ENCODE data around the gene PALLD.

PALLD gene

DNA sequence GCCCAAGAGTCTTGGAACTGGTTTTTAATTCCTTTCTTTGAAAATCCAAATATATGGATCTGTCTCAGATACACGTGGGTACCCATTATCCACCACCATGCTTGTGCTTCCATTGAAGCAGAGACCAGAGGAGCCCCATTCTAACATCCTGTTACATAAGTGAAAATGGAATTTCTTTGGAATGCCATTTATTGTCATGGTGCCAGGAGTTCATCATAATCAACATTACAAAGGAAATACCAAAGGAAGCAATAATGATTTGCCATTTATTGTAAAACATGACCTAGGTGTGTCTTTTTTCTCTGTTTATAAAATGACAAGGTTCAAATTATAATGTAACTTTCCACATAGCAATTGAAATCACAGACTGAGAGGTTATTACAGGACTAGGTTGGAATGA is 61.7 kb downstream of the PALLD start:
- H3K79me2 ChIP-seq (ENCODE audit: insufficient read depth, low read length), result no peaks in the 10 kb centered on the region
- H3K4me3 ChIP-seq (ENCODE audit: low read depth in 1 of 2, low read length in 2 of 2), result no peak overlapping the region
- H3K9me3 ChIP-seq (ENCODE audit: insufficient read depth, low read length, severe bottlenecking), result no peaks in the 10 kb centered on the region
- H4K20me1 ChIP-seq (ENCODE audit: insufficient read depth, low read length), result no peaks in the 10 kb centered on the region
- no peak for ATAC-seq (ENCODE audit: insufficient read depth, low read depth)
- no peak for DNase-seq
- H3K4me2 ChIP-seq (ENCODE audit: insufficient read depth, low read length), result no peak overlapping the region
- TF ChIP-seq, protein P1, sequence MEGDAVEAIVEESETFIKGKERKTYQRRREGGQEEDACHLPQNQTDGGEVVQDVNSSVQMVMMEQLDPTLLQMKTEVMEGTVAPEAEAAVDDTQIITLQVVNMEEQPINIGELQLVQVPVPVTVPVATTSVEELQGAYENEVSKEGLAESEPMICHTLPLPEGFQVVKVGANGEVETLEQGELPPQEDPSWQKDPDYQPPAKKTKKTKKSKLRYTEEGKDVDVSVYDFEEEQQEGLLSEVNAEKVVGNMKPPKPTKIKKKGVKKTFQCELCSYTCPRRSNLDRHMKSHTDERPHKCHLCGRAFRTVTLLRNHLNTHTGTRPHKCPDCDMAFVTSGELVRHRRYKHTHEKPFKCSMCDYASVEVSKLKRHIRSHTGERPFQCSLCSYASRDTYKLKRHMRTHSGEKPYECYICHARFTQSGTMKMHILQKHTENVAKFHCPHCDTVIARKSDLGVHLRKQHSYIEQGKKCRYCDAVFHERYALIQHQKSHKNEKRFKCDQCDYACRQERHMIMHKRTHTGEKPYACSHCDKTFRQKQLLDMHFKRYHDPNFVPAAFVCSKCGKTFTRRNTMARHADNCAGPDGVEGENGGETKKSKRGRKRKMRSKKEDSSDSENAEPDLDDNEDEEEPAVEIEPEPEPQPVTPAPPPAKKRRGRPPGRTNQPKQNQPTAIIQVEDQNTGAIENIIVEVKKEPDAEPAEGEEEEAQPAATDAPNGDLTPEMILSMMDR (IDR thresholded peaks at IDR 0.05; ENCODE audit: borderline replicate concordance, extremely low read depth, low read length, poor library complexity, severe bottlenecking), result no peak
- no peak for TF ChIP-seq EZH2 (IDR thresholded peaks at IDR 0.05; ENCODE audit: borderline replicate concordance, low read depth, low read length, severe bottlenecking)
- H3K36me3 ChIP-seq (ENCODE audit: insufficient read depth, low read length), result no peaks in the 10 kb centered on the region
- H3K9ac ChIP-seq (ENCODE audit: low read depth, low read length), result no peak overlapping the region
- H3K4me1 ChIP-seq (ENCODE audit: insufficient read depth, low read length), result no peaks in the 10 kb centered on the region
- no peak overlapping the region for H3K27ac ChIP-seq (ENCODE audit: low read length)
- no peak overlapping the region for H2AFZ ChIP-seq (ENCODE audit: low read depth, low read length)
- H3K27me3 ChIP-seq (ENCODE audit: insufficient read depth, low read length, poor library complexity), result no peaks in the 10 kb centered on the region

DNA sequence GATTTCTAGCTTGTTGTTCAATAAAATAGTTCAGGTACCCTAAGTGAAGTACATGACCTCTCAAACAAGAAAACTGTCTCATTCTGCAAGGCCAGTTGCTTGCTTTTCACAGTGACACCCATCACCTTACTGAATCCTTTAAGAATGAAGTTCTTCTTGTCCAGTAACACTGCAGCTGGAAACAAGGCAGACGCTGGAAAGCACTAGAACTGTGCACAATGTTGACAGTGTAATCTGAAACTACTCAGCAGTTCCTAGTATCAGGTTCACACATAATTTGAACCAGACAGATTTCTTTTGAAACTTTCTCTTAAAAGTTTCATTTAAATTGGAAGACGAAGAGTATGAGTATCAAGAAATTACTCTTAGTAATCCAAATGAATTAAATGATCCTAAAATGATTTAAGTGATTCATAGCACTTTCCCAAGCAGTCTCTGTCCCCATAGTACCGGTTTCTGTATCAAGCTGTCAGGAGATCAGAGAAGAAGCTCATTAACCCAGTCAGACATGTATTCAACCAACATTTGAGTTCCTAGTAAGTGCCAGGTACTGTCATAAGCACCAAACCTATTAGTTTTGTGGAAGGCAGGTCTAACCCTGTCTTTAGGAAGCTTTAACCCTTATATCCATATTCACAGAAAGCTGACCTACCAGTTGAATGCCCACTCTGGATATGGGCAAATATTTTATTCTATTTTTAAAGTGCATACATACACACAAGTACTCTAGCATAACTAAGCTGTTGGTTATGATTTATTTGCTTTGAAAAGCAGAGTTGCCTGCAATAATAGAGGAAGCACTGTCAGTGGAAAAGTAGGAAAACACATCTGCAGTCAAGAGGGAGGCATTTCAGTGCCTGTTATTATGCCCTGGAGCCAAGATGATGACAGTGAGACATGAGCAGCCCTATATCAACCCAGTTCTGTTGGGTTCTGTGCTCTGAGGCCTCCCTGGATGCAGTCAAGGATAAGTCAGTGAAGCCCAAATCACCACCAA is 63.6 kb downstream of the PALLD start:
- DNase-seq (no peak), ATAC-seq (ENCODE audit: insufficient read depth, low read depth) (no peak)
- Histone ChIP-seq H2AFZ (ENCODE audit: low read depth, low read length) (no peak overlapping the region), H3K27ac (ENCODE audit: low read length) (no peak overlapping the region), H3K79me2 (ENCODE audit: insufficient read depth, low read length) (no peaks in the 10 kb centered on the region), H3K4me2 (ENCODE audit: insufficient read depth, low read length) (no peak overlapping the region), H3K9ac (ENCODE audit: low read depth, low read length) (no peak overlapping the region), H3K4me3 (ENCODE audit: low read depth in 1 of 2, low read length in 2 of 2) (no peak overlapping the region), H4K20me1 (ENCODE audit: insufficient read depth, low read length) (no peaks in the 10 kb centered on the region), H3K36me3 (ENCODE audit: insufficient read depth, low read length) (no peaks in the 10 kb centered on the region), H3K4me1 (ENCODE audit: insufficient read depth, low read length) (no peaks in the 10 kb centered on the region), H3K9me3 (ENCODE audit: insufficient read depth, low read length, severe bottlenecking) (no peaks in the 10 kb centered on the region), H3K27me3 (ENCODE audit: insufficient read depth, low read length, poor library complexity) (no peaks in the 10 kb centered on the region)
- TF ChIP-seq, protein P1 (IDR thresholded peaks at IDR 0.05; ENCODE audit: borderline replicate concordance, extremely low read depth, low read length, poor library complexity, severe bottlenecking), result no peak
- no peak for TF ChIP-seq EZH2 (IDR thresholded peaks at IDR 0.05; ENCODE audit: borderline replicate concordance, low read depth, low read length, severe bottlenecking)

DNA sequence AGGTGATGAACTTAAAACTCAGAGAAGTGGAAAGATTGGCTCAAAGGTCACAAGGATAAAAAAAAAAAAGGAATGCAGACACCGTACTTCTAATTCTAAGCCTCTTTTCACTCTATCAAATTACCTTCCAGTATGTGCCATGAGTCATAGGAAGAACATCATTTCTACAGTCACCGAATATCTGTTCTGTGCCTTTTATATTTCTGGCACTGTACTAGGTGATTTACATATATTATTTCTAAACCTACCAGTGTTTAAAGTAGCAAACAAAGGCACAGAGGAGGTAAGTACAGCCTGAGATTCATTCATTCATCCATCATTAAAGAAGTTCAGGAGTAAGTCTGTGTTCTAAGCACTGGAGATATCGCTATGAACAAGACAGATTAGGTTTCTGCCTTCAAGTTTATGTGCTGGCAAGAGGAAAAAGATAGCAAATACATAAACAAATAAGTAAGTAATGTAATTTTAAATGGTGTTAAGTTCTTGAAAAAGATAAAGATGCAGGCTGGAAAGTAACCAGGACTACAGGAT is 65.3 kb downstream of the PALLD start:
- Histone ChIP-seq H3K27me3 (ENCODE audit: insufficient read depth, low read length, poor library complexity) (no peaks in the 10 kb centered on the region), H3K9ac (ENCODE audit: low read depth, low read length) (no peak overlapping the region), H3K36me3 (ENCODE audit: insufficient read depth, low read length) (no peaks in the 10 kb centered on the region), H3K4me2 (ENCODE audit: insufficient read depth, low read length) (no peak overlapping the region), H3K4me3 (ENCODE audit: low read depth in 1 of 2, low read length in 2 of 2) (no peak overlapping the region), H3K79me2 (ENCODE audit: insufficient read depth, low read length) (no peaks in the 10 kb centered on the region), H4K20me1 (ENCODE audit: insufficient read depth, low read length) (no peaks in the 10 kb centered on the region), H3K27ac (ENCODE audit: low read length) (no peak overlapping the region), H2AFZ (ENCODE audit: low read depth, low read length) (no peak overlapping the region), H3K4me1 (ENCODE audit: insufficient read depth, low read length) (no peaks in the 10 kb centered on the region), H3K9me3 (ENCODE audit: insufficient read depth, low read length, severe bottlenecking) (no peaks in the 10 kb centered on the region)
- no peak for TF ChIP-seq EZH2 (IDR thresholded peaks at IDR 0.05; ENCODE audit: borderline replicate concordance, low read depth, low read length, severe bottlenecking)
- TF ChIP-seq, protein P1 (IDR thresholded peaks at IDR 0.05; ENCODE audit: borderline replicate concordance, extremely low read depth, low read length, poor library complexity, severe bottlenecking), result no peak
- no peak for ATAC-seq (ENCODE audit: insufficient read depth, low read depth)
- no peak for DNase-seq
